Endometrial microvascular endothelial cells (primary cell): ENCODE measurements around the gene CBLB. TPM values are rescaled to one million over a fixed set of nuclear protein-coding genes. Genes with fewer than 3 reads are reported as not detected.
"Not testable (repeated sequence)": the region's sequence is repeated elsewhere in the genome, so short reads cannot be mapped to it uniquely, and the experiment has no call there.

Experiments
- in situ Hi-C: cut with HindIII; loops from 2 replicates; pipeline ENCODE4 v1.10.0; 2017; ENCODE audit warnings: low sequenced_read_pairs, low pct_unique_long_range_greater_than_20kb; ENCODE audit errors: inconsistent ontology term
- total RNA-seq: library from RNA; depleted of rRNA; stranded (reverse); fragments of >200 nt; gene quantifications from one replicate; pipeline ENCODE4 v1.2.3, GENCODE V29; 2015; ENCODE audit errors: inconsistent ontology term

The CBLB gene
- total RNA-seq, 1 donor from 2014 or later: 12.4 TPM

- in situ Hi-C loops: no loop called here
Observed at GRCh38 chr3:105827959-105828358, 40.9 kb downstream of the CBLB start.

- in situ Hi-C loops: no loop called here
Observed at GRCh38 chr3:105826778-105827634, 41.8 kb downstream of the CBLB start.

- in situ Hi-C loops: no loop called here
Observed at GRCh38 chr3:105824129-105824528, 44.7 kb downstream of the CBLB start.

- in situ Hi-C loops: no loop called here
Observed at GRCh38 chr3:105823149-105823867, 45.5 kb downstream of the CBLB start.

- in situ Hi-C loops: no loop called here
Observed at GRCh38 chr3:105822171-105823123, 46.4 kb downstream of the CBLB start.

- in situ Hi-C loops: no loop called here
Observed at GRCh38 chr3:105821433-105821832, 47.4 kb downstream of the CBLB start.

GRCh38 chr3:105816833-105817232, 52.0 kb downstream of the CBLB start:
- in situ Hi-C loops: no loop called here

- in situ Hi-C loops: not testable (repeated sequence)
Observed at GRCh38 chr3:105815331-105815730, 53.5 kb downstream of the CBLB start.

- in situ Hi-C loops: no loop called here
Observed at GRCh38 chr3:105813710-105814109, 55.1 kb downstream of the CBLB start.

GRCh38 chr3:105812194-105812586, 56.6 kb downstream of the CBLB start:
- in situ Hi-C loops: no loop called here

GRCh38 chr3:105811518-105812193, 57.2 kb downstream of the CBLB start:
- in situ Hi-C loops: no loop called here

GRCh38 chr3:105809208-105809888, 59.5 kb downstream of the CBLB start:
- in situ Hi-C loops: no loop called here

- in situ Hi-C loops: no loop called here
Observed at GRCh38 chr3:105807701-105808100, 61.1 kb downstream of the CBLB start.

- in situ Hi-C loops: no loop called here
Observed at GRCh38 chr3:105807146-105807545, 61.7 kb downstream of the CBLB start.

- in situ Hi-C loops: no loop called here
Observed at GRCh38 chr3:105806359-105806758, 62.5 kb downstream of the CBLB start.

GRCh38 chr3:105805404-105805803, 63.4 kb downstream of the CBLB start:
- in situ Hi-C loops: no loop called here

GRCh38 chr3:105802118-105802706, 66.6 kb downstream of the CBLB start:
- in situ Hi-C loops: no loop called here

- in situ Hi-C loops: no loop called here
Observed at GRCh38 chr3:105801397-105801796, 67.4 kb downstream of the CBLB start.
